Motor neuron (in vitro differentiated cells): ENCODE measurements around the gene ITPRID1. TPM values are rescaled to one million over a fixed set of nuclear protein-coding genes. Genes with fewer than 3 reads are reported as not detected.
A peak's percentile ranks its signal among the peaks of the same experiment; 100 is the strongest.
"Not testable (repeated sequence)": the region's sequence is repeated elsewhere in the genome, so short reads cannot be mapped to it uniquely, and the experiment has no call there.

Source experiments
- ATAC-seq, 8 experiments: fragments of 200-7000 bp; cut with Tn5 transposase; replicated peaks in 6 of 8; 2 replicates each; pipeline ENCODE4 v1.8.0; 2021; ENCODE audit warnings: mild to moderate bottlenecking in 8 of 8, moderate library complexity in 8 of 8
- H3K27ac ChIP-seq, 2 donors: fragments of 250-450 bp; sonication (Bioruptor Pico); 2 replicates each; pipeline ENCODE4 v1.9.0; 2021; ENCODE audit warnings: antibody characterized with exemption in 2 of 2, mild to moderate bottlenecking in 2 of 2, moderate library complexity in 1 of 2
- H3K4me1 ChIP-seq, 2 donors: fragments of 250-450 bp; sonication (Bioruptor Pico); replicated peaks in 1 of 2; 2 replicates each; pipeline ENCODE4 v1.6.1; 2021; ENCODE audit warnings: antibody characterized with exemption in 2 of 2, mild to moderate bottlenecking in 2 of 2, moderate library complexity in 1 of 2
- H3K4me3 ChIP-seq, 5 donors: fragments of 250-450 bp; sonication (Bioruptor Pico); 2 replicates each; pipeline ENCODE4 v1.9.0; 2021; ENCODE audit warnings: antibody characterized with exemption in 5 of 5, mild to moderate bottlenecking in 5 of 5, moderate library complexity in 4 of 5
- WGBS, 10 experiments: fragments of 450-650 bp; shearing (Covaris generic); methylation state at CpG; one replicate each; pipeline ENCODE4 v1.0.0; 2022; 5-methylcytosine and 5-hydroxymethylcytosine counted together
- in situ Hi-C, 9 experiments: fragments of 400-800 bp; cut with MboI; loops; one replicate each; pipeline ENCODE4 v1.15.0; 2021; ENCODE audit warnings: low sequenced_read_pairs in 9 of 9, low pct_unique_long_range_greater_than_20kb in 2 of 9; ENCODE audit not compliant: unreplicated experiment in 9 of 9
- total RNA-seq, 8 experiments: library from RNA; unstranded; fragments of 300-600 nt; gene quantifications; 2 replicates each; pipeline versions ENCODE4 v1.2.3 to v1.2.4, GENCODE V29; 2022

The ITPRID1 gene
- total RNA-seq, 8 experiments from 2014 or later: 0.07 to 1.8 (median 0.41) TPM; not detected in 1

DNA sequence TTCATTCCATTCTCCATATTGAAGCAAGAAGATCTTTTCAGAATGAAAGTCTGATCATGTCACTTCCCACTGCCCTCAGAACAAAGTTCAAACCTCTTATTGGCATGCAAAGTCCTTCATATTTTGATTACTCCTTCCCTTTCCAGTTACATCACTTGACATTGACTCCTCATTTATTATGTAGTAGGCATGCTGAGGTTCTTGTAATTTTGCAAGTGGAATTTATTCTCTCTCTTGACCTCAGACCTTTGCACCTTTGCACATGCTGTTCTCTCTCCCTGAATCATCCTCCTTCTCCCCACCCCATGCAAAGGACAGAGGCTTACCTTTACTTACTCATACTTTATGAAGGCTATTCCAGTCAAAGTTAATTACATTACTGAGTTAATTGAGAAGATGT is 13.0 kb downstream of the ITPRID1 start:
- H3K4me1 ChIP-seq: no peaks in the 10 kb centered on the region
- no peak for ATAC-seq
- H3K27ac ChIP-seq: no peak overlapping the region
- in situ Hi-C loops: no loop called here
- no peak overlapping the region for H3K4me3 ChIP-seq

- no peak overlapping the region for H3K4me3 ChIP-seq
- WGBS, 10 experiments: 33 to 83% (median 77%) methylated on average over 1 of the region's 1 CpG; no CpG with 5 or more reads in 5 of the 10 experiments
- H3K4me1 ChIP-seq: no peaks in the 10 kb centered on the region
- in situ Hi-C loops: no loop called here
- peak in 2 of 8 experiments; percentile 96 to 98 for ATAC-seq
- no peak overlapping the region for H3K27ac ChIP-seq
Observed at GRCh38 chr7:31529103-31529502, 15.2 kb downstream of the ITPRID1 start.

DNA sequence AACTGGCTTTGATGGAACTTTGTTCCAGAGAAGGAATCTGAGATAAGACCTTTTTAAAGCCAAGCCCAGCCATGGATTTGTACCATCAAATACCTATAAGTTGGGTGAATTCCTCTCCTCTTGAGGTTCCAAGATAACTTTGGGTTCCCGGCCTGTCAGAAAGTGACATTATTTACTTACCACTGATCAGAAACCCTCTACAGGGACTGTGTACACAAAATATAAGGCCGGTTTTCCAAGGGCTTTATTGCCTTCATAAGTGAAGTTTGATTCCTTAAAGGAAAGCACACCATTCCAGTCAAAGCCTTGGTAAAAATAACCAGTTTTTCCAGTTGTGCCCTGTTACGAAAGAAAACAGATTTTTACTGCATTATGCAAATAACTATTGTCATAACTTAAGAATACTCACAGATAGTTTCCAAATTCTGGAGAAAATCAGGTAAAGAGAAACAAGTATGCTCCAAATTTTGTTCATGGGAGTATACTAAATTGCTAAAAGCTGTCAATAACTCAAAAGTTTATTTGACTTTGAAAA is 26.8 kb downstream of the ITPRID1 start:
- ATAC-seq, in situ Hi-C loops, H3K4me1 ChIP-seq, H3K4me3 ChIP-seq, H3K27ac ChIP-seq: not testable (repeated sequence)
- WGBS, 10 experiments: 0 to 89% (median 43%) methylated on average over 1 to 3 of the region's 3 CpGs; no CpG with 5 or more reads in 2 of the 10 experiments

GRCh38 chr7:31545549-31545948 is 31.7 kb downstream of the ITPRID1 start:
- peaks cover 0 to 3% of the 10 kb centered on the region in 2 donors for H3K4me1 ChIP-seq
- ATAC-seq: no peak
- in situ Hi-C loops: no loop called here
- WGBS, 10 experiments: 0 to 83% (median 0%) methylated on average over 1 of the region's 1 CpG; no CpG with 5 or more reads in 5 of the 10 experiments
- H3K4me3 ChIP-seq: no peak overlapping the region
- no peak overlapping the region for H3K27ac ChIP-seq

DNA sequence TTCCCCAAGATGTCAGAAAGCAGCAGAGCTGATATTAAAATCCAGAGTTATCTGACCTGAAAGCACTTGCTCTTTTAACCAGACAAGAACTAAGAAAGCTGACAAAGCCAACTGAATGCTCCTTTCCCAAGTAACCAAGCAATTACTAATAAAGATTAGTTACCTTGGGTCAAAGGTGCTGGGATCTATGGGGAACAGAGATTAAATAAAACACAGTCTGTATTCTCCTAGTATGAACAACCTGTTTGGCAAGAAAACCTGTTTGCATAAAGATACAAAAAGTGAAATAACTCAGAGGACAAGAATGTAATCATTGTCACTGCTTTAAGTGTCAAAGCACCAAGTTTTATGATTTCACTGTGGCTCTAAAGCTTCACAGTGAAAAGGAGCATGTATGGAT is 35.7 kb downstream of the ITPRID1 start:
- peak in 1 of 8 experiments; percentile 8 for ATAC-seq
- Histone ChIP-seq H3K4me1 (peaks cover 0 to 3% of the 10 kb centered on the region in 2 donors), H3K27ac (no peak overlapping the region), H3K4me3 (no peak overlapping the region)
- in situ Hi-C loops: no loop called here

GRCh38 chr7:31550432-31550831 is 36.5 kb downstream of the ITPRID1 start:
- ATAC-seq: peak in 1 of 8 experiments; percentile 54
- 0 to 20% (median 0%) methylated on average over 1 of the region's 1 CpG; no CpG with 5 or more reads in 5 of the 10 experiments for WGBS, 10 experiments

DNA sequence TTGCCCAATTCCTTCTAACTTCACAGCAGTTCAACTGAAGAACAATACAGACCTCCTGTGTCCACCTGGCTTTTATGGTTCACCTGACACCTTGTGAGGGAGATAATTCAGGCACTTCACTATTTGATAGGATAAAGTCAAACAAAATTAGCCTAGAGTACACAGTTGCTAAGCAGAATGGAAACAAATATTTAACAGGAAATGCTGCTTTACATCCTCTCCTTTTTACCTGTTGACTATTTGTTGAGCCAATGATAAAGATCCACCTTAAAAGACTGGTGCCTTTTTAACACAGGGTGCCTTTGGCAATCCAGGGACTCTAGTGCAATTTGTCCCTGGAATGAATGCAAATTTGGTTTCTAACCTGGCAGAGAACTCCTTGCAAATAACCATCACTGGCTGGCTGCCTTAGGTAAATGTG is 39.8 kb downstream of the ITPRID1 start:
- H3K27ac ChIP-seq: no peak overlapping the region
- peaks cover 0 to 3% of the 10 kb centered on the region in 2 donors for H3K4me1 ChIP-seq
- no peak for ATAC-seq
- no peak overlapping the region for H3K4me3 ChIP-seq
- in situ Hi-C loops: no loop called here

More at GRCh38 chr7:31550432-31550831, 36.5 kb downstream of the ITPRID1 start:
- no peak overlapping the region for H3K27ac ChIP-seq
- H3K4me3 ChIP-seq: no peak overlapping the region
- in situ Hi-C loops: no loop called here
- H3K4me1 ChIP-seq: peaks cover 0 to 3% of the 10 kb centered on the region in 2 donors

DNA sequence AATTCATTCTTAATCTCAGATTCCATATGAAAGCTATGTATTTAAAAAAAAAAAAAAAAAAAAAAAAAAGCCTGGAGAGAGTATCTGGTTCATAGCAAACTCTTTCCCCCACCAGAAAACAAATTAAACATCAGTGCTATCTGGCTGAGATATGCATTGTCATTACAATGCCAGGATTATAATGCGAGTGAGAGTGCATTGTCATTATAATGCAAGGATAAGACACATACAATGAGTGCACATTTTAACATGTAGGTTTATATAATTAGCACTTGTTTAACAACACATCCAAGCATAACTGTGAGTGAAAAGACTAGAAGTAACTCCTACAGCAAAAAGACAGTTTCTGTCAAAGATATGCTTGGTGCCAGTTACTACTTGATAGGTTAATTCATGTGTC is 48.1 kb downstream of the ITPRID1 start:
- H3K27ac ChIP-seq: no peak overlapping the region
- peak in 3 of 8 experiments; percentile 47 to 56 (median 54) for ATAC-seq
- WGBS, 10 experiments: 42 to 57% methylated on average over 1 of the region's 1 CpG; no CpG with 5 or more reads in 8 of the 10 experiments
- in situ Hi-C loops: no loop called here
- H3K4me3 ChIP-seq: no peak overlapping the region
- H3K4me1 ChIP-seq: peaks cover 0 to 11% of the 10 kb centered on the region in 2 donors

- Histone ChIP-seq H3K27ac (no peak overlapping the region), H3K4me1 (peaks cover 0 to 11% of the 10 kb centered on the region in 2 donors), H3K4me3 (no peak overlapping the region)
- ATAC-seq: no peak
- WGBS, 10 experiments: 0 to 74% (median 28%) methylated on average over 1 to 5 of the region's 5 CpGs
- in situ Hi-C loops: no loop called here
Observed at GRCh38 chr7:31563522-31563921, 49.6 kb downstream of the ITPRID1 start.

DNA sequence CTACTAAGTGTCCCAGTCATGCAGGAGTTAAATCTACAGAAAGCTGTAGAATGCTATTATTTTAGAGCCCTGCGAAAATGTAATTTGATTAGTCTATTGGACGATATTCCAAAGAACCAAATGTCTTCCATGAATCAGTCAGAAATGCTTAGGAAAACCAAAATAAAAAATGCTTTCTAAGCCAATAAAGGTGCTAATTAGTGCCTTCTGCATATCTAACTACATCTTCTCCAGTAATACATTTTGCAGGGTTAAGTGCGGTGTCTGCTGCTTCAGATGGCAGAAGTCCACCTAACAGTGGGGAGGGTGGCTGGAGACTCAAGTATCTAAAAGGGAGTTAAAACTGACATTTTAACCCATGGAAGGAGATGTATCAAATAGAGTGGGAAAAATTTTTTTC is 50.1 kb downstream of the ITPRID1 start:
- ATAC-seq: no peak
- Histone ChIP-seq H3K4me3 (no peak overlapping the region), H3K27ac (no peak overlapping the region), H3K4me1 (peaks cover 0 to 11% of the 10 kb centered on the region in 2 donors)
- 0 to 93% (median 58%) methylated on average over 1 to 3 of the region's 3 CpGs; no CpG with 5 or more reads in 2 of the 10 experiments for WGBS, 10 experiments
- in situ Hi-C loops: no loop called here

DNA sequence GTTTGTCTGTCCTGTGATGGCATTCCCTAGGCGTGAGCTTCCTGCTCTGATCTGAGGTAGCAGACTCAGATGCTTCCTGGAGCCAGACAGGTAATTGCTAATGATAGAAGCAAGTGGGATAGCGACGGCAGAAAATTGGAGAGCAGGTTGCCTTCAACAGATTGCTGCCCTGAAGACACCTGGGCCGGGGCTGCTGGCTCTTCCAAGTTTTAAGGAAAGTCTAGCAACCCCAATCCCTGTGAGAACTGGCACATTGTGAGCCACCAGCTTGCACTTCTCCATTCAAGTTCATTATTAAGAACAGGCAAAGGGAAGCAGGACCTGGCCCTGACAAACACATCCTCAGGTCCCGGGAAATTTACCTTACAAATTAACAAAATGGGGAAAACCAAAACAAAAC is 50.8 kb downstream of the ITPRID1 start:
- peaks cover 0 to 11% of the 10 kb centered on the region in 2 donors for H3K4me1 ChIP-seq
- H3K4me3 ChIP-seq: no peak overlapping the region
- no peak overlapping the region for H3K27ac ChIP-seq
- 0 to 100% (median 58%) methylated on average over 1 to 3 of the region's 5 CpGs; no CpG with 5 or more reads in 3 of the 10 experiments for WGBS, 10 experiments
- in situ Hi-C loops: no loop called here
- no peak for ATAC-seq

DNA sequence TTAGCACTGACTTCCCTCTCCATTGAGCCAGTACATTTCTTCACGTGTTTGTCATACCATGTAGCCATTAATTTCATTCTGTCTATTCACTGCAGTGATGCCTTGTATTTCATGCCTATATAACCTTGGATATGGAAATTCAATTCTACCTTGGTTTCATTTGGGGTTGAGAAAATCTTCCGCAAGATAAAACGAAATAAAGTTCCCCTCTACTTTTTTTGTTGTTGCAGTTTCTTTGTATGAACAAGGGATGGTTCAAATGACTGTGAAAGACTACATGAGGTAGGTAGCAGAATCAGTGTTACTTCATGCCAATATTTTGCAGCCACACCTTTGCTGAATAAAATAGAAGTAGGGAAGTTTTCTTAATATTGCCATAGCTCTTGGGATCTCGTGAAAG is 55.6 kb downstream of the ITPRID1 start:
- Histone ChIP-seq H3K27ac (no peak overlapping the region), H3K4me1 (no peaks in the 10 kb centered on the region), H3K4me3 (no peak overlapping the region)
- 16 to 100% (median 66%) methylated on average over 1 to 4 of the region's 4 CpGs for WGBS, 10 experiments
- in situ Hi-C loops: no loop called here
- no peak for ATAC-seq

GRCh38 chr7:31583526-31583925 is 69.6 kb downstream of the ITPRID1 start:
- in situ Hi-C loops: no loop called here
- Histone ChIP-seq H3K4me1 (no peaks in the 10 kb centered on the region), H3K4me3 (no peak overlapping the region), H3K27ac (no peak overlapping the region)
- WGBS, 10 experiments: 0 to 57% (median 13%) methylated on average over 1 to 2 of the region's 2 CpGs; no CpG with 5 or more reads in 2 of the 10 experiments
- peak in 3 of 8 experiments; percentile 24 to 89 (median 82) for ATAC-seq

GRCh38 chr7:31583942-31584341 is 70.1 kb downstream of the ITPRID1 start:
- no peak overlapping the region for H3K27ac ChIP-seq
- in situ Hi-C loops: no loop called here
- peak in 2 of 8 experiments; percentile 75 to 86 for ATAC-seq
- no peak overlapping the region for H3K4me3 ChIP-seq
- H3K4me1 ChIP-seq: no peaks in the 10 kb centered on the region
